Effector CD4-positive, alpha-beta T cell (primary cell): Measurements from ENCODE around the gene PARP6.
A peak's percentile ranks its signal among the peaks of the same experiment; 100 is the strongest.

Experiments
- DNase-seq: peaks from one replicate; pipeline ENCODE4 v3.0.0-alpha.2; 2020

The PARP6 gene

GRCh38 chr15:72230197-72231065, 41.9 kb downstream of the PARP6 start:
- peak; percentile 48 for DNase-seq

GRCh38 chr15:72229947-72230196, 42.5 kb downstream of the PARP6 start:
- no peak for DNase-seq

GRCh38 chr15:72229076-72229946, 43.0 kb downstream of the PARP6 start:
- DNase-seq, result peak; percentile 28

GRCh38 chr15:72227720-72228119, 44.6 kb downstream of the PARP6 start:
- DNase-seq, result no peak

GRCh38 chr15:72227192-72227586, 45.2 kb downstream of the PARP6 start:
- DNase-seq, result peak; percentile 11

- DNase-seq, result no peak
These were observed 49.1 kb downstream of the PARP6 start for GRCh38 chr15:72223278-72223677.

- DNase-seq, result no peak
These were observed 50.0 kb downstream of the PARP6 start for GRCh38 chr15:72222393-72222792.

GRCh38 chr15:72220687-72221086, 51.7 kb downstream of the PARP6 start:
- no peak for DNase-seq

GRCh38 chr15:72217216-72217615, 55.1 kb downstream of the PARP6 start:
- no peak for DNase-seq

- no peak for DNase-seq
These were observed 56.3 kb downstream of the PARP6 start for GRCh38 chr15:72216079-72216478.

- DNase-seq, result no peak
These were observed 64.7 kb downstream of the PARP6 start for GRCh38 chr15:72207558-72208085.

GRCh38 chr15:72206677-72207000, 65.7 kb downstream of the PARP6 start:
- no peak for DNase-seq

GRCh38 chr15:72205896-72206676, 66.3 kb downstream of the PARP6 start:
- DNase-seq, result no peak

GRCh38 chr15:72205273-72205672, 67.1 kb downstream of the PARP6 start:
- no peak for DNase-seq

- DNase-seq, result no peak
These were observed 68.9 kb downstream of the PARP6 start for GRCh38 chr15:72203507-72203837.

GRCh38 chr15:72202801-72203506, 69.4 kb downstream of the PARP6 start:
- no peak for DNase-seq

GRCh38 chr15:72202302-72202701, 70.1 kb downstream of the PARP6 start:
- DNase-seq, result no peak

GRCh38 chr15:72201391-72201921, 70.9 kb downstream of the PARP6 start:
- DNase-seq, result no peak

GRCh38 chr15:72200395-72201237, 71.7 kb downstream of the PARP6 start:
- DNase-seq, result no peak

GRCh38 chr15:72199721-72200212, 72.6 kb downstream of the PARP6 start:
- peak; percentile 61 for DNase-seq

GRCh38 chr15:72199205-72199515, 73.2 kb downstream of the PARP6 start:
- no peak for DNase-seq
